ENCODE results near the gene GPR139. TPM values are rescaled to one million over a fixed set of nuclear protein-coding genes. Genes with fewer than 3 reads are reported as not detected.
A peak's percentile ranks its signal among the peaks of the same experiment; 100 is the strongest.

The GPR139 gene
- polyA plus RNA-seq (2013, experiment 1 of 2), result not detected
- not detected for polyA plus RNA-seq (2013, experiment 2 of 2)

- H3K9ac ChIP-seq (ENCODE audit: low read length), result no peak within 1 kb of the TSS
- peak within 1 kb of the TSS; percentile 18 for H4K91ac ChIP-seq (ENCODE audit: low read length)
- H2BK120ac ChIP-seq (ENCODE audit: low read depth, low read length), result no peak within 1 kb of the TSS
- peaks cover 1% of the 10 kb centered on the region for H3K9me3 ChIP-seq (ENCODE audit: control insufficient read depth, low read length)
- no peak within 1 kb of the TSS for H3K4me3 ChIP-seq (ENCODE audit: insufficient read depth in 1 of 2, low read depth in 1 of 2, low read length in 2 of 2)
- no peak within 1 kb of the TSS for H3K27ac ChIP-seq (ENCODE audit: low read length, poor library complexity, severe bottlenecking)
- H2AFZ ChIP-seq (ENCODE audit: low read depth, low read length), result no peak within 1 kb of the TSS
- DNase-seq, result no peak
- no peak within 1 kb of the TSS for H2BK12ac ChIP-seq (ENCODE audit: low read length in 2 of 2)
- H3K14ac ChIP-seq (ENCODE audit: low read length in 2 of 2), result no peak within 1 kb of the TSS
- H4K8ac ChIP-seq (ENCODE audit: low read length), result no peak within 1 kb of the TSS
- no peak within 1 kb of the TSS for H2BK15ac ChIP-seq (ENCODE audit: low read depth, poor library complexity, severe bottlenecking)
- no peak within 1 kb of the TSS for H3K4me2 ChIP-seq (ENCODE audit: low read length, poor library complexity, severe bottlenecking)
- no peak within 1 kb of the TSS for H2AK5ac ChIP-seq (ENCODE audit: low read length, severe bottlenecking)
- no peak within 1 kb of the TSS for H3K18ac ChIP-seq (ENCODE audit: low read depth in 1 of 2, low read length in 2 of 2)
- 2% methylated on average over 57 of the region's 76 CpGs for WGBS
- H3K4ac ChIP-seq (ENCODE audit: low read depth in 1 of 2, low read length in 2 of 2), result no peak within 1 kb of the TSS
- no peak within 1 kb of the TSS for H2BK5ac ChIP-seq (ENCODE audit: low read depth, low read length, poor library complexity, severe bottlenecking)
- H3K36me3 ChIP-seq (ENCODE audit: control insufficient read depth in 1 of 2, insufficient read depth in 2 of 2, low read depth in 1 of 2, low read length in 2 of 2), result no peaks in the 10 kb centered on the region
- H3K27me3 ChIP-seq (ENCODE audit: control insufficient read depth in 1 of 2, insufficient read depth in 1 of 2, low read length in 2 of 2), result peaks cover 34 to 43% of the 10 kb centered on the region in 2 experiments
- no peaks in the 10 kb centered on the region for H3K4me1 ChIP-seq (ENCODE audit: control insufficient read depth, insufficient read depth, low read depth, low read length)
- H3K79me1 ChIP-seq (replicated peaks; ENCODE audit: low read length, poor library complexity, severe bottlenecking), result no peaks in the 10 kb centered on the region
- no peak within 1 kb of the TSS for H3K23ac ChIP-seq (ENCODE audit: low read length in 2 of 2)
Measured at GRCh38 chr16:20073203-20074098, at the start of gene GPR139. Gene GPR139 (minus strand): TSS chr16:20073890. CDS start chr16:20073616, 274 bp downstream.

GRCh38 chr16:20122011-20122410 lies 48.3 kb upstream of the GPR139 start:
- Histone ChIP-seq H3K4me3 (ENCODE audit: insufficient read depth in 1 of 2, low read depth in 1 of 2, low read length in 2 of 2) (no peak overlapping the region), H3K9me3 (ENCODE audit: control insufficient read depth, low read length) (peaks cover 4% of the 10 kb centered on the region), H3K79me1 (replicated peaks; ENCODE audit: low read length, poor library complexity, severe bottlenecking) (no peaks in the 10 kb centered on the region), H3K4me1 (ENCODE audit: control insufficient read depth, insufficient read depth, low read depth, low read length) (no peaks in the 10 kb centered on the region), H2AK5ac (ENCODE audit: low read length, severe bottlenecking) (no peak overlapping the region), H2AFZ (ENCODE audit: low read depth, low read length) (no peak overlapping the region), H2BK12ac (ENCODE audit: low read length in 2 of 2) (no peak overlapping the region), H4K8ac (ENCODE audit: low read length) (no peak overlapping the region), H4K91ac (ENCODE audit: low read length) (no peak overlapping the region), H3K27me3 (ENCODE audit: control insufficient read depth in 1 of 2, insufficient read depth in 1 of 2, low read length in 2 of 2) (no peaks in the 10 kb centered on the region), H3K27ac (ENCODE audit: low read length, poor library complexity, severe bottlenecking) (no peak overlapping the region), H3K4ac (ENCODE audit: low read depth in 1 of 2, low read length in 2 of 2) (no peak overlapping the region), H2BK15ac (ENCODE audit: low read depth, poor library complexity, severe bottlenecking) (no peak overlapping the region), H3K36me3 (ENCODE audit: control insufficient read depth in 1 of 2, insufficient read depth in 2 of 2, low read depth in 1 of 2, low read length in 2 of 2) (no peaks in the 10 kb centered on the region), H2BK120ac (ENCODE audit: low read depth, low read length) (no peak overlapping the region), H3K23ac (ENCODE audit: low read length in 2 of 2) (no peak overlapping the region), H3K4me2 (ENCODE audit: low read length, poor library complexity, severe bottlenecking) (no peak overlapping the region), H3K18ac (ENCODE audit: low read depth in 1 of 2, low read length in 2 of 2) (no peak overlapping the region), H3K14ac (ENCODE audit: low read length in 2 of 2) (no peak overlapping the region), H3K9ac (ENCODE audit: low read length) (no peak overlapping the region), H2BK5ac (ENCODE audit: low read depth, low read length, poor library complexity, severe bottlenecking) (no peak overlapping the region)
- WGBS, result 83% methylated on average over 8 of the region's 8 CpGs
- DNase-seq, result no peak

GRCh38 chr16:20114356-20114755 lies 40.7 kb upstream of the GPR139 start:
- H3K23ac ChIP-seq (ENCODE audit: low read length in 2 of 2), result no peak overlapping the region
- H3K14ac ChIP-seq (ENCODE audit: low read length in 2 of 2), result no peak overlapping the region
- H2BK120ac ChIP-seq (ENCODE audit: low read depth, low read length), result no peak overlapping the region
- H3K9ac ChIP-seq (ENCODE audit: low read length), result no peak overlapping the region
- H2AK5ac ChIP-seq (ENCODE audit: low read length, severe bottlenecking), result no peak overlapping the region
- H3K9me3 ChIP-seq (ENCODE audit: control insufficient read depth, low read length), result no peaks in the 10 kb centered on the region
- no peak for DNase-seq
- H4K8ac ChIP-seq (ENCODE audit: low read length), result no peak overlapping the region
- no peaks in the 10 kb centered on the region for H3K27me3 ChIP-seq (ENCODE audit: control insufficient read depth in 1 of 2, insufficient read depth in 1 of 2, low read length in 2 of 2)
- H3K18ac ChIP-seq (ENCODE audit: low read depth in 1 of 2, low read length in 2 of 2), result no peak overlapping the region
- no peak overlapping the region for H2BK12ac ChIP-seq (ENCODE audit: low read length in 2 of 2)
- H2BK5ac ChIP-seq (ENCODE audit: low read depth, low read length, poor library complexity, severe bottlenecking), result no peak overlapping the region
- H3K4me2 ChIP-seq (ENCODE audit: low read length, poor library complexity, severe bottlenecking), result no peak overlapping the region
- no peaks in the 10 kb centered on the region for H3K36me3 ChIP-seq (ENCODE audit: control insufficient read depth in 1 of 2, insufficient read depth in 2 of 2, low read depth in 1 of 2, low read length in 2 of 2)
- no peak overlapping the region for H3K4me3 ChIP-seq (ENCODE audit: insufficient read depth in 1 of 2, low read depth in 1 of 2, low read length in 2 of 2)
- H2BK15ac ChIP-seq (ENCODE audit: low read depth, poor library complexity, severe bottlenecking), result no peak overlapping the region
- no peaks in the 10 kb centered on the region for H3K4me1 ChIP-seq (ENCODE audit: control insufficient read depth, insufficient read depth, low read depth, low read length)
- H4K91ac ChIP-seq (ENCODE audit: low read length), result no peak overlapping the region
- H3K27ac ChIP-seq (ENCODE audit: low read length, poor library complexity, severe bottlenecking), result no peak overlapping the region
- no peak overlapping the region for H3K4ac ChIP-seq (ENCODE audit: low read depth in 1 of 2, low read length in 2 of 2)
- no peak overlapping the region for H2AFZ ChIP-seq (ENCODE audit: low read depth, low read length)
- no peaks in the 10 kb centered on the region for H3K79me1 ChIP-seq (replicated peaks; ENCODE audit: low read length, poor library complexity, severe bottlenecking)
- 81% methylated on average over 8 of the region's 8 CpGs for WGBS

- H2BK12ac ChIP-seq (ENCODE audit: low read length in 2 of 2), result no peak overlapping the region
- H3K9ac ChIP-seq (ENCODE audit: low read length), result no peak overlapping the region
- no peaks in the 10 kb centered on the region for H3K79me1 ChIP-seq (replicated peaks; ENCODE audit: low read length, poor library complexity, severe bottlenecking)
- no peak for DNase-seq
- H3K4me3 ChIP-seq (ENCODE audit: insufficient read depth in 1 of 2, low read depth in 1 of 2, low read length in 2 of 2), result no peak overlapping the region
- no peaks in the 10 kb centered on the region for H3K36me3 ChIP-seq (ENCODE audit: control insufficient read depth in 1 of 2, insufficient read depth in 2 of 2, low read depth in 1 of 2, low read length in 2 of 2)
- no peak overlapping the region for H3K4ac ChIP-seq (ENCODE audit: low read depth in 1 of 2, low read length in 2 of 2)
- H3K23ac ChIP-seq (ENCODE audit: low read length in 2 of 2), result no peak overlapping the region
- H2BK120ac ChIP-seq (ENCODE audit: low read depth, low read length), result no peak overlapping the region
- H3K27ac ChIP-seq (ENCODE audit: low read length, poor library complexity, severe bottlenecking), result no peak overlapping the region
- H3K4me2 ChIP-seq (ENCODE audit: low read length, poor library complexity, severe bottlenecking), result no peak overlapping the region
- H2AK5ac ChIP-seq (ENCODE audit: low read length, severe bottlenecking), result no peak overlapping the region
- H2BK15ac ChIP-seq (ENCODE audit: low read depth, poor library complexity, severe bottlenecking), result no peak overlapping the region
- no peaks in the 10 kb centered on the region for H3K4me1 ChIP-seq (ENCODE audit: control insufficient read depth, insufficient read depth, low read depth, low read length)
- H2BK5ac ChIP-seq (ENCODE audit: low read depth, low read length, poor library complexity, severe bottlenecking), result no peak overlapping the region
- no peak overlapping the region for H3K14ac ChIP-seq (ENCODE audit: low read length in 2 of 2)
- 90% methylated on average over 3 of the region's 3 CpGs for WGBS
- H2AFZ ChIP-seq (ENCODE audit: low read depth, low read length), result no peak overlapping the region
- H3K9me3 ChIP-seq (ENCODE audit: control insufficient read depth, low read length), result no peaks in the 10 kb centered on the region
- H3K18ac ChIP-seq (ENCODE audit: low read depth in 1 of 2, low read length in 2 of 2), result no peak overlapping the region
- H4K8ac ChIP-seq (ENCODE audit: low read length), result no peak overlapping the region
- H4K91ac ChIP-seq (ENCODE audit: low read length), result no peak overlapping the region
- no peaks in the 10 kb centered on the region for H3K27me3 ChIP-seq (ENCODE audit: control insufficient read depth in 1 of 2, insufficient read depth in 1 of 2, low read length in 2 of 2)
Measured at GRCh38 chr16:20111143-20111542, 37.5 kb upstream of the GPR139 start.
